Gastrocnemius medialis (tissue), 4 donors: ENCODE results near the gene GAS6. TPM values are rescaled to one million over a fixed set of nuclear protein-coding genes. Genes with fewer than 3 reads are reported as not detected.

Experiments used
- ATAC-seq, 2 donors: fragments of 150-250 bp; one replicate each; pipeline ENCODE4 v1.9.1; 2016
- DNase-seq, 2 donors: peaks; one replicate each; pipeline ENCODE4 v3.0.0-alpha.2; 2019
- H3K27ac ChIP-seq, 4 donors: fragments of 200-600 bp; sonication (generic); 1 replicate in 1 of 4; 2 replicates in 3 of 4; pipeline ENCODE4 v1.5.1; 2016 to 2018; ENCODE audit warnings: mild to moderate bottlenecking in 2 of 4, moderate library complexity in 1 of 4
- H3K27me3 ChIP-seq, 3 donors: fragments of 200-600 bp; sonication (generic) in 2 of 3; 1 replicate in 1 of 3; 2 replicates in 2 of 3; pipeline versions ENCODE4 v1.5.1 to v1.6.0; 2016 to 2019; ENCODE audit warnings: mild to moderate bottlenecking in 1 of 3, moderate library complexity in 1 of 3
- H3K36me3 ChIP-seq, 2 donors: fragments of 200-600 bp; sonication (generic) in 1 of 2; one replicate each; pipeline ENCODE4 v1.5.1; 2017 to 2018
- H3K4me1 ChIP-seq, 2 donors: fragments of 200-600 bp; sonication (generic) in 1 of 2; one replicate each; pipeline ENCODE4 v1.5.1; 2016 to 2017; ENCODE audit warnings: mild to moderate bottlenecking in 2 of 2
- H3K4me3 ChIP-seq, 4 donors: fragments of 200-600 bp; sonication (generic) in 3 of 4; 1 replicate in 1 of 4; 2 replicates in 3 of 4; pipeline ENCODE4 v1.5.1; 2016 to 2019; ENCODE audit warnings: mild to moderate bottlenecking in 2 of 4
- H3K9me3 ChIP-seq, 3 donors: fragments of 200-600 bp; sonication (generic) in 2 of 3; 1 replicate in 1 of 3; 2 replicates in 2 of 3; pipeline ENCODE4 v1.5.1; 2016 to 2019
- POLR2A ChIP-seq, 2 donors: fragments of 450-650 bp; IDR thresholded peaks; one replicate each; pipeline ENCODE4 v1.6.1; 2017; ENCODE audit warnings: antibody characterized with exemption in 2 of 2, mild to moderate bottlenecking in 2 of 2, moderate library complexity in 2 of 2
- in situ Hi-C, 4 donors: fragments of 200-750 bp; cut with MboI; loops; one replicate each; pipeline versions ENCODE4 v1.15.0 to v1.8.0; 2017; ENCODE audit warnings: low sequenced_read_pairs in 4 of 4
- intact Hi-C: fragments of 100-400 bp; cut with DNase I; formaldehyde crosslinking; loops from one replicate; pipeline ENCODE4 v1.15.1; 2023; ENCODE audit warnings: low total_unique reads
- total RNA-seq, 4 donors: library from RNA; depleted of rRNA; stranded (reverse); fragments of >200 nt; gene quantifications; one replicate each; pipeline versions ENCODE4 v1.1.0 to v1.2.3, GENCODE V29; 2016
- TF ChIP-seq, protein P1 (sequence below), 5 experiments: fragments of 450-650 bp in 3 of 5; fragments of 200-600 bp in 2 of 5; sonication (generic) in 2 of 5; IDR thresholded peaks in 4 of 5; conservative IDR thresholded peaks in 1 of 5; 1 replicate in 4 of 5; 2 replicates in 1 of 5; pipeline ENCODE4 v1.5.1; 2016 to 2019; ENCODE audit warnings: antibody characterized with exemption in 5 of 5, mild to moderate bottlenecking in 3 of 5, moderate library complexity in 3 of 5

GAS6 gene
- total RNA-seq, 4 donors from 2014 or later, result 68.6 to 122 (median 86.3) TPM

DNA sequence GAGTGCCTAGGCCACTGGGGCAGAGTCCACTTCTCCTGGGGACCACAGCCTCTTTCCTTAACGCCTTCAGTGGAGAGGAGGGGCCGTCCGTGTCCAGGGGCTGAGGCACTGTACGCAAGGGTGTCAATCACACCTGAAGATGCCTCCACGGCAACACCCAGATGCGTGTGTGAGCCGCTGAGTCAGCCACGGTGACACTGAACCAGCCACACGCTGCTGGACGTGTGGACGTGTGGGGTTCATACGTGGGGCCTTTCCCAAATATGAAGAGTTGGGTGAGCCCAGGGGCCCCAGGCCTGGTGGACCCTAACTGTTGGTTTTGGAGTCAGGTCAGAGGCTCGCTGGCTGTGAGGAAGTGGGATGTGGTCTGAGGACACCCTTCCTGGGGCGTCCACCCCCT is 53.2 kb downstream of the GAS6 start:
- no peaks in the 10 kb centered on the region for H3K4me1 ChIP-seq
- no peak overlapping the region for H3K27ac ChIP-seq
- H3K36me3 ChIP-seq, result no peaks in the 10 kb centered on the region
- ATAC-seq (no peak), DNase-seq (no peak)
- in situ Hi-C loops (no loop called here), intact Hi-C loops (no loop called here)
- no peaks in the 10 kb centered on the region for H3K27me3 ChIP-seq
- no peak overlapping the region for H3K4me3 ChIP-seq
- H3K9me3 ChIP-seq, result peaks cover 0 to 4% (median 0%) of the 10 kb centered on the region in 3 donors
- TF ChIP-seq POLR2A (IDR thresholded peaks at IDR 0.05), result no peak
- TF ChIP-seq, protein P1, sequence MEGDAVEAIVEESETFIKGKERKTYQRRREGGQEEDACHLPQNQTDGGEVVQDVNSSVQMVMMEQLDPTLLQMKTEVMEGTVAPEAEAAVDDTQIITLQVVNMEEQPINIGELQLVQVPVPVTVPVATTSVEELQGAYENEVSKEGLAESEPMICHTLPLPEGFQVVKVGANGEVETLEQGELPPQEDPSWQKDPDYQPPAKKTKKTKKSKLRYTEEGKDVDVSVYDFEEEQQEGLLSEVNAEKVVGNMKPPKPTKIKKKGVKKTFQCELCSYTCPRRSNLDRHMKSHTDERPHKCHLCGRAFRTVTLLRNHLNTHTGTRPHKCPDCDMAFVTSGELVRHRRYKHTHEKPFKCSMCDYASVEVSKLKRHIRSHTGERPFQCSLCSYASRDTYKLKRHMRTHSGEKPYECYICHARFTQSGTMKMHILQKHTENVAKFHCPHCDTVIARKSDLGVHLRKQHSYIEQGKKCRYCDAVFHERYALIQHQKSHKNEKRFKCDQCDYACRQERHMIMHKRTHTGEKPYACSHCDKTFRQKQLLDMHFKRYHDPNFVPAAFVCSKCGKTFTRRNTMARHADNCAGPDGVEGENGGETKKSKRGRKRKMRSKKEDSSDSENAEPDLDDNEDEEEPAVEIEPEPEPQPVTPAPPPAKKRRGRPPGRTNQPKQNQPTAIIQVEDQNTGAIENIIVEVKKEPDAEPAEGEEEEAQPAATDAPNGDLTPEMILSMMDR (IDR thresholded peaks at IDR 0.05 in 4 of 5, conservative IDR thresholded peaks at IDR 0.05 in 1 of 5), result no peak

DNA sequence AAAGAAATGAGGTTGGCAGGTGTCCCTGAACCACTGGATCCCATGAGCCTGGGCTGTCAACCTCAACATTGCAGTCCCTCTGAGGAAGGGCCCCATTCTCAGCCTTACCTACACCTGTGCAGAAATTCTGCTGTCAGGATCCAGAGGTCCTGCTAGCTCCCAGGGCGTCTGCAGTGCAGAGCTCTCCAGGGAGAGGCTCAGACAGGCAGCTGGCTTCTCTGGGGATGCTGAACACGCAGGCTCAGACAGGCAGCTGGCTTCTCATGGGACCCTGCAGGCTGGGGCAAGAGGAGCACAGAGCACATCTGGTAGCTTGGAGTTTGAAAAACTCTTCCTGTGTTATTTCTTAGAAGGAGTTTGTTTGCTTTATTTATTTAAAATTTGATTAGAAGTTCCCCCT is 53.9 kb downstream of the GAS6 start:
- Histone ChIP-seq H3K27me3 (no peaks in the 10 kb centered on the region), H3K4me3 (no peak overlapping the region), H3K27ac (no peak overlapping the region), H3K36me3 (no peaks in the 10 kb centered on the region), H3K9me3 (peaks cover 0 to 4% (median 0%) of the 10 kb centered on the region in 3 donors), H3K4me1 (no peaks in the 10 kb centered on the region)
- intact Hi-C loops (no loop called here), in situ Hi-C loops (no loop called here)
- ATAC-seq, result no peak
- TF ChIP-seq POLR2A (IDR thresholded peaks at IDR 0.05), result no peak
- TF ChIP-seq, protein P1 (IDR thresholded peaks at IDR 0.05 in 4 of 5, conservative IDR thresholded peaks at IDR 0.05 in 1 of 5), result no peak
- DNase-seq, result no peak

DNA sequence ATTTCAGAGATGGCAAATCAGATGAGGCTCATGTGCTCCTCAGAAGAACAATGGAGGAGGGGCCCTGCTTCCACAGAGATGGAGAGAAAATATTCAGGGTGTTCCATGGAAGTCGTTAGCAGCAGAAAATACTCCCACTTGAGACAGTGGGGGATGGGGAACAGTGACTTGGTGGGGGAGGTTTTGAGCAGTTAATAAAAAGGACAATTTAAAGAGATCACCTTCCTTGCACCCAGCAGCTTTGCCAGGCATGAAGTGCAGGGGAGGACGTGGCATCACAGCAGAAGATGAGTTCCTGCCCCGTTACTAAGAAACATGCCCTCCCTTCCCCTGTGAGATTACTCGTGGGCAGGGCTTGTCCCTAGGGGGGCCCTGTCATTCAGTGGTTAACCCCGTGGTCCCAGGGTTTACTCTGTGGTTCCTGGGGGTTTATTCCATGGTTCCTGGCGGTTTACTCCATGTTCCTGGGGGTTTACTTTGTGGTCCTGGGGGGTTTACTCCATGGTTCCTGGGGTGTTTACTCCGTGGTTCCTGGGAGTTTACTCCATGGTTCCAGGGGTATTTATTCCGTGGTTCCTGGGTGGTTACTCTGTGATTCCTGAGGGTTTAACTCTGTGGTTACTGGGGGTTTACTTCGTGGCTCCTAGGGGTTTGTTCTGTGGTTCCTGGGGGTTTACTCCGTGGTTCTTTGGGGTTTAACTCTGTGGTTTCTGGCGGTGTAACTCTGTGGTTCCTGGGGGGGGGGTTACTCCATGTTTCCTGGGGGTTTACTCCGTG is 55.6 kb downstream of the GAS6 start:
- Histone ChIP-seq H3K9me3 (peaks cover 0 to 4% (median 0%) of the 10 kb centered on the region in 3 donors), H3K4me3 (no peak overlapping the region), H3K4me1 (no peaks in the 10 kb centered on the region), H3K36me3 (no peaks in the 10 kb centered on the region), H3K27me3 (no peaks in the 10 kb centered on the region), H3K27ac (no peak overlapping the region)
- intact Hi-C loops (no loop called here), in situ Hi-C loops (no loop called here)
- TF ChIP-seq POLR2A (IDR thresholded peaks at IDR 0.05), result no peak
- TF ChIP-seq, protein P1 (IDR thresholded peaks at IDR 0.05 in 4 of 5, conservative IDR thresholded peaks at IDR 0.05 in 1 of 5), result no peak
- DNase-seq, result no peak
- no peak for ATAC-seq

DNA sequence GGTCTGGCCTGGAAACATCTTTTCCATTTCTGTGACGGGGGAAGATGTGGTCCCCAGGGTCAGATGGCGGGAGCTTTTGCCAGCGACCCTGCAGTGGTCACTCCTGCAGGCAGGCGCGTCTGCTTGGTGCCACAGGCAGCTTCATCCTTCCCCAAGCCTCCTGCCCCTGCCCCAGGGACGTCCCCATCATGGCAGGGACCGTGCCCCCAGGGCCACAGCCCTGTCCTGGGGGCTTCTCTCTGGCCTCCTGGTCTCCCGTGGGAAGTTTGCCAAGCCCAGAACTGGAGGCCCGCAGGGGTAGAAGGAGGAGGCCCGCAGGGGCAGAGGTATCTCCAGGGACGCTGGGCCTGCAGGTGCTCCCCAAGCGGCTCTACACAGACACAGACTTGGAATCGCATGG is 57.4 kb downstream of the GAS6 start:
- Histone ChIP-seq H3K36me3 (no peaks in the 10 kb centered on the region), H3K9me3 (peaks cover 0 to 4% (median 0%) of the 10 kb centered on the region in 3 donors), H3K27ac (no peak overlapping the region), H3K4me1 (no peaks in the 10 kb centered on the region), H3K27me3 (no peaks in the 10 kb centered on the region), H3K4me3 (no peak overlapping the region)
- in situ Hi-C loops, result no loop called here
- no peak for ATAC-seq
- TF ChIP-seq, protein P1 (IDR thresholded peaks at IDR 0.05 in 4 of 5, conservative IDR thresholded peaks at IDR 0.05 in 1 of 5), result no peak
- TF ChIP-seq POLR2A (IDR thresholded peaks at IDR 0.05), result no peak
- intact Hi-C loops, result no loop called here
- no peak for DNase-seq
